ENCODE results near the gene SNX14. TPM values are rescaled to one million over a fixed set of nuclear protein-coding genes. Genes with fewer than 3 reads are reported as not detected.

SNX14 gene
- total and polyA plus RNA-seq, 10 of the 15 experiments (the other 5 are each of a cell fraction or from before 2014, with no cell fraction given), result 34.2 to 122 (median 51.0) TPM

DNA sequence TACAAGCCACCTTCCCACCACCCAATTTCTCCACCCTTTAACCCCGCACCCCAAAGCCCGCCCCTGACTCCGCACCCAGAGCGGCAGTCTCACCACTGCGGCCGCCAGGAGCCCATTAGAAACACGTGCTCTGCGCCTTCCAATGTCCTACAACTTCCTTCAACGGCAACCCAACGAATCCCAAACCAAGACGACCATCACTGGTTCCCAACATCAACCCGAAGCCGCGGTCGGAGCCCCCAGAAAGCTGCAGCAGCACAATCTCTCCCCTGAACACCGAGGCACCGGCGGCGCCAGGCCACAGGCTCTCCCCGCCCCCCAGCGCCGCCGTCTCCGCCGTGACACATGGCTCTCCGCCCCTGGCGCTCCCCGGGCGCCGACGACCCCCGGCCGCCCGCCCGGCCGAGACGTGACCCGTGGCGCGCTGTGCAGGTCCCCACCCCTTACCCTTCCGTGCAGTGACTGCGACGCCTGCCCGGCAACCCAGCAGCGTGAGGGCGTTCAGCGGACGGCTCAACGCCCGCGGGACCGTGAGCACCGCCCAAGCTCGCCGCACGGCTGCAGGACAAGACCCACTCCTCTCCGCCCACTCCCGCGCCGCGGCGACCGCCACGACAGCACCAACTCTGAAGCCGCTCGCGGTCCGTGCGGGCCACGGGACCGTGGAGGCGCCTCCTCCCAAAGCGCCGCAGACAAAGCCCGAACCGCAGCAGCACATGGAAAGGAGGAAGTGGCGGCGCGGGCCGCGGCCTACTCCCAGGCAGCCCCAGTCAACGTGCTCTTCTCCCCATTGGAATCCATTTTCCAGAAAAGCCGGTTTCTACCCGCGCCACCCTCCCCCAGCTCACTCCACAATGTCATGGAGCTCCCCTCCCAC lies 48.5 kb upstream of the SNX14 start (continued):
- TF ChIP-seq RELB (IDR thresholded peaks at IDR 0.05; ENCODE audit: low read depth) (no peak), IRF5 (IDR thresholded peaks at IDR 0.05; ENCODE audit: borderline replicate concordance) (no peak), FOXM1 (IDR thresholded peaks at IDR 0.05; ENCODE audit: low read depth, low read length) (no peak), CHD1 (IDR thresholded peaks at IDR 0.05; ENCODE audit: low read depth, low read length) (no peak), PKNOX1 (IDR thresholded peaks at IDR 0.05) (no peak), SUPT20H (IDR thresholded peaks at IDR 0.05; ENCODE audit: borderline replicate concordance, control insufficient read depth, low read depth, low read length) (no peak), CUX1 (IDR thresholded peaks at IDR 0.05; ENCODE audit: insufficient replicate concordance, low read depth, low read length) (no peak), SPI1 (IDR thresholded peaks at IDR 0.05; ENCODE audit: borderline replicate concordance, insufficient read depth, low read depth, low read length) (peak; percentile 66; the same call in 1 of the 2 replicates), CREM (IDR thresholded peaks at IDR 0.05; ENCODE audit: low read depth) (0 out of 2 replicates have a peak, but pooled peaks have one; percentile 17), TARDBP (IDR thresholded peaks at IDR 0.05; ENCODE audit: borderline replicate concordance) (no peak), KAT2A (conservative IDR thresholded peaks at IDR 0.05; ENCODE audit: control insufficient read depth, low read depth, low read length) (no peak), EZH2 (IDR thresholded peaks at IDR 0.05; ENCODE audit: borderline replicate concordance, control insufficient read depth, low read depth, low read length) (no peak), NBN (IDR thresholded peaks at IDR 0.05) (no peak), NKRF (conservative IDR thresholded peaks at IDR 0.05) (peak; percentile 66), SP1 (IDR thresholded peaks at IDR 0.05; ENCODE audit: low read depth, low read length) (no peak), TCF12 (IDR thresholded peaks at IDR 0.05; ENCODE audit: low read depth, low read length) (no peak), POLR2AphosphoS2 (IDR thresholded peaks at IDR 0.05; ENCODE audit: low read depth, low read length) (peak; percentile 68; the same call in 1 of the 2 replicates), SREBF1 (IDR thresholded peaks at IDR 0.05; ENCODE audit: low read length) (no peak)
